Purkinje cell (primary cell): Measurements from ENCODE around the gene ENTPD6. TPM values are rescaled to one million over a fixed set of nuclear protein-coding genes. Genes with fewer than 3 reads are reported as not detected.

Experiments used
- polyA plus RNA-seq: library from polyadenylated mRNA; unstranded; fragments of >200 nt; fragmentation: Nextera tagmentation; gene quantifications from 2 replicates; pipeline ENCODE4 v1.2.1, GENCODE V29; 2014

ENTPD6 gene
- 9.9 and 14.3 TPM in 2 replicates for polyA plus RNA-seq

GRCh38 chr20:25195014-25195961 lies at the start of gene ENTPD6:
Gene ENTPD6 (plus strand): TSS chr20:25195712. CDS start chr20:25206537, 10,825 bp downstream.

GRCh38 chr20:25247956-25248785 lies 52.7 kb downstream of the ENTPD6 start, which contains the start of gene PYGB:
Gene PYGB (plus strand): TSS chr20:25248085. CDS start chr20:25248179, 94 bp downstream.

Other genes with a start within 250 kb of the ENTPD6 start
- gene CST7, start 246.4 kb upstream of the ENTPD6 start, polyA plus RNA-seq, result not detected in 2 replicates
- 41.1 and 49.4 TPM in 2 replicates for gene APMAP, start 203.0 kb upstream of the ENTPD6 start, polyA plus RNA-seq
- 2.3 and 4.5 TPM in 2 replicates for gene ACSS1, start 137.6 kb upstream of the ENTPD6 start, polyA plus RNA-seq
- gene VSX1, start 113.6 kb upstream of the ENTPD6 start, polyA plus RNA-seq, result 0.16 and 1.5 TPM in 2 replicates
- gene PYGB, start 52.4 kb downstream of the ENTPD6 start, polyA plus RNA-seq, result 5.8 and 8.0 TPM in 2 replicates
- 28.3 and 46.4 TPM in 2 replicates for gene ABHD12, start 195.1 kb downstream of the ENTPD6 start, polyA plus RNA-seq
- 0.40 TPM in 1 of 2 replicates, not detected in the other for gene GINS1, start 212.0 kb downstream of the ENTPD6 start, polyA plus RNA-seq